SK-N-SH (cell line): ENCODE results near the gene CIBAR2.

Experiments used
- EZH2phosphoT487 ChIP-seq: fragments of 200-600 bp; sonication (generic); IDR thresholded peaks from 2 replicates; pipeline ENCODE4 v1.6.1; 2017; ENCODE audit warnings: low read depth, mixed run types, mild to moderate bottlenecking, antibody characterized with exemption, moderate library complexity, borderline replicate concordance
- REST ChIP-seq: IDR thresholded peaks from 2 replicates; pipeline ENCODE4 v1.6.1; 2012; ENCODE audit warnings: mild to moderate bottlenecking, low read depth, low read length, moderate library complexity

GRCh38 chr16:85159179-85159980 is 47.1 kb upstream of the CIBAR2 start:
- TF ChIP-seq EZH2phosphoT487 (no peak), REST (no peak)
